Mesothelial cell of epicardium (in vitro differentiated cells): ENCODE measurements around the gene EIF3K. TPM values are rescaled to one million over a fixed set of nuclear protein-coding genes. Genes with fewer than 3 reads are reported as not detected.

Source experiments
- DNase-seq, 2 experiments: peaks; one replicate each; pipeline ENCODE4 v3.0.0; 2021; ENCODE audit warnings: low spot score in 2 of 2; ENCODE audit not compliant: unreplicated experiment in 2 of 2
- H3K27ac Mint-ChIP-seq: 2 replicates; pipeline ENCODE4 v1.8.0; 2021; ENCODE audit warnings: mixed read lengths
- H3K27me3 Mint-ChIP-seq: 2 replicates; pipeline ENCODE4 v1.8.0; 2021; ENCODE audit warnings: low read depth, mixed read lengths
- H3K36me3 Mint-ChIP-seq: 2 replicates; pipeline ENCODE4 v1.8.0; 2021; ENCODE audit warnings: mixed read lengths
- H3K4me1 Mint-ChIP-seq: 2 replicates; pipeline ENCODE4 v1.8.0; 2021; ENCODE audit warnings: mixed read lengths
- H3K4me3 Mint-ChIP-seq: 2 replicates; pipeline ENCODE4 v1.8.0; 2021; ENCODE audit warnings: mild to moderate bottlenecking, moderate library complexity, mixed read lengths
- H3K9me3 Mint-ChIP-seq: 2 replicates; pipeline ENCODE4 v1.8.0; 2021; ENCODE audit warnings: mixed read lengths
- CTCF ChIP-seq: fragments of 200-600 bp; sonication (generic); IDR thresholded peaks from one replicate; pipeline ENCODE4 v1.5.0; 2021; ENCODE audit warnings: antibody characterized with exemption; ENCODE audit not compliant: unreplicated experiment
- total RNA-seq: library from RNA; stranded (reverse); gene quantifications from 3 replicates; pipeline ENCODE4 v1.2.1, GENCODE V29; 2021

EIF3K gene
- total RNA-seq, 1 donor from 2014 or later = 198 TPM

GRCh38 chr19:38583219-38583984, 35.6 kb upstream of the EIF3K start:
- H3K4me1 Mint-ChIP-seq = no peaks in the 10 kb centered on the region
- no peak overlapping the region for H3K4me3 Mint-ChIP-seq
- H3K9me3 Mint-ChIP-seq = no peaks in the 10 kb centered on the region

GRCh38 chr19:38583985-38584305, 35.0 kb upstream of the EIF3K start:
- TF ChIP-seq CTCF = no peak
- Mint-ChIP-seq H3K27me3 (no peaks in the 10 kb centered on the region), H3K4me1 (no peaks in the 10 kb centered on the region), H3K27ac (no peak overlapping the region), H3K36me3 (no peaks in the 10 kb centered on the region), H3K4me3 (no peak overlapping the region), H3K9me3 (no peaks in the 10 kb centered on the region)
- no peak for DNase-seq

More at GRCh38 chr19:38583219-38583984, 35.6 kb upstream of the EIF3K start:
- no peak for DNase-seq
- no peaks in the 10 kb centered on the region for H3K27me3 Mint-ChIP-seq
- TF ChIP-seq CTCF = no peak
- no peak overlapping the region for H3K27ac Mint-ChIP-seq
- H3K36me3 Mint-ChIP-seq = no peaks in the 10 kb centered on the region

GRCh38 chr19:38587562-38587961, 31.4 kb upstream of the EIF3K start:
- Mint-ChIP-seq H3K27ac (no peak overlapping the region), H3K4me3 (no peak overlapping the region), H3K36me3 (no peaks in the 10 kb centered on the region), H3K9me3 (no peaks in the 10 kb centered on the region), H3K27me3 (no peaks in the 10 kb centered on the region), H3K4me1 (no peaks in the 10 kb centered on the region)
- no peak for DNase-seq
- no peak for TF ChIP-seq CTCF

- Mint-ChIP-seq H3K27me3 (no peaks in the 10 kb centered on the region), H3K4me3 (no peak overlapping the region), H3K4me1 (no peaks in the 10 kb centered on the region), H3K36me3 (no peaks in the 10 kb centered on the region), H3K27ac (no peak overlapping the region), H3K9me3 (no peaks in the 10 kb centered on the region)
- no peak for DNase-seq
- TF ChIP-seq CTCF = no peak
These were observed 30.9 kb upstream of the EIF3K start for GRCh38 chr19:38588041-38588440.

- Mint-ChIP-seq H3K27me3 (peaks cover 12% of the 10 kb centered on the region), H3K4me3 (no peak overlapping the region), H3K36me3 (no peaks in the 10 kb centered on the region), H3K27ac (no peak overlapping the region), H3K9me3 (no peaks in the 10 kb centered on the region), H3K4me1 (peaks cover 5% of the 10 kb centered on the region)
- no peak for DNase-seq
- no peak for TF ChIP-seq CTCF
These were observed 26.0 kb upstream of the EIF3K start for GRCh38 chr19:38592940-38593339.
